ENCODE data around the gene CFAP46. TPM values are rescaled to one million over a fixed set of nuclear protein-coding genes. Genes with fewer than 3 reads are reported as not detected.
A peak's percentile ranks its signal among the peaks of the same experiment; 100 is the strongest.

The CFAP46 gene
- total RNA-seq, 1 donor = under 0.01 TPM

- Histone ChIP-seq H2AFZ (ENCODE audit: low read length) (no peak overlapping the region), H3K9me3 (ENCODE audit: low read depth, low read length) (no peaks in the 10 kb centered on the region), H3K79me2 (ENCODE audit: insufficient read depth, low read length) (no peaks in the 10 kb centered on the region), H3K36me3 (ENCODE audit: insufficient read depth, low read length) (no peaks in the 10 kb centered on the region), H3K4me2 (ENCODE audit: insufficient read depth, low read length) (no peak overlapping the region), H4K20me1 (ENCODE audit: insufficient read depth, low read length) (no peaks in the 10 kb centered on the region), H3K27me3 (ENCODE audit: insufficient read depth, low read length) (no peaks in the 10 kb centered on the region), H3K4me3 (ENCODE audit: insufficient read depth, low read length) (no peak overlapping the region), H3K27ac (ENCODE audit: low read depth, low read length) (no peak overlapping the region), H3K4me1 (ENCODE audit: insufficient read depth, low read length) (no peaks in the 10 kb centered on the region)
- TF ChIP-seq CTCF (IDR thresholded peaks at IDR 0.05; ENCODE audit: extremely low read depth, low read depth, low read length) = no peak
- peak; percentile 93 for DNase-seq (ENCODE audit: insufficient read length, low spot score, missing footprints)
Measured at GRCh38 chr10:132984801-132985545, 42.6 kb upstream of the CFAP46 start.

DNA sequence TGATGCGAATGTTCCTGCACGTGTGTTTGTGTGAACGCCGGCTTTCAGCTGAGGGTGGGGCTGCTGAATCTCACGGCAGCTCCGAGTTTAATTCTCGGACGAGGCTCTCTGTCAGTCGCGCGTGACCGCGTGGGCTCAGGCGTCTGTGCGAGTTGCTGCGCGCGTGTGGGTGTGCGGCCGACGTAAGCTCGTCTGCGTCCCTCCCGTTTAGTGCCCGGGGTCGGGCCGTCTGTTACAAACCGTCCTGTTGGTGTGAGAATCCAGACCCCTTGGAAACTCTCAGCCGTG, 41.6 kb upstream of the CFAP46 start:
- Histone ChIP-seq H3K4me1 (ENCODE audit: insufficient read depth, low read length) (no peaks in the 10 kb centered on the region), H3K4me2 (ENCODE audit: insufficient read depth, low read length) (no peak overlapping the region), H3K27ac (ENCODE audit: low read depth, low read length) (no peak overlapping the region), H4K20me1 (ENCODE audit: insufficient read depth, low read length) (no peaks in the 10 kb centered on the region), H3K79me2 (ENCODE audit: insufficient read depth, low read length) (no peaks in the 10 kb centered on the region), H3K4me3 (ENCODE audit: insufficient read depth, low read length) (no peak overlapping the region), H2AFZ (ENCODE audit: low read length) (no peak overlapping the region), H3K27me3 (ENCODE audit: insufficient read depth, low read length) (peaks cover 6% of the 10 kb centered on the region), H3K9me3 (ENCODE audit: low read depth, low read length) (no peaks in the 10 kb centered on the region), H3K36me3 (ENCODE audit: insufficient read depth, low read length) (no peaks in the 10 kb centered on the region)
- DNase-seq (ENCODE audit: insufficient read length, low spot score, missing footprints) = no peak
- TF ChIP-seq CTCF (IDR thresholded peaks at IDR 0.05; ENCODE audit: extremely low read depth, low read depth, low read length) = no peak

DNA sequence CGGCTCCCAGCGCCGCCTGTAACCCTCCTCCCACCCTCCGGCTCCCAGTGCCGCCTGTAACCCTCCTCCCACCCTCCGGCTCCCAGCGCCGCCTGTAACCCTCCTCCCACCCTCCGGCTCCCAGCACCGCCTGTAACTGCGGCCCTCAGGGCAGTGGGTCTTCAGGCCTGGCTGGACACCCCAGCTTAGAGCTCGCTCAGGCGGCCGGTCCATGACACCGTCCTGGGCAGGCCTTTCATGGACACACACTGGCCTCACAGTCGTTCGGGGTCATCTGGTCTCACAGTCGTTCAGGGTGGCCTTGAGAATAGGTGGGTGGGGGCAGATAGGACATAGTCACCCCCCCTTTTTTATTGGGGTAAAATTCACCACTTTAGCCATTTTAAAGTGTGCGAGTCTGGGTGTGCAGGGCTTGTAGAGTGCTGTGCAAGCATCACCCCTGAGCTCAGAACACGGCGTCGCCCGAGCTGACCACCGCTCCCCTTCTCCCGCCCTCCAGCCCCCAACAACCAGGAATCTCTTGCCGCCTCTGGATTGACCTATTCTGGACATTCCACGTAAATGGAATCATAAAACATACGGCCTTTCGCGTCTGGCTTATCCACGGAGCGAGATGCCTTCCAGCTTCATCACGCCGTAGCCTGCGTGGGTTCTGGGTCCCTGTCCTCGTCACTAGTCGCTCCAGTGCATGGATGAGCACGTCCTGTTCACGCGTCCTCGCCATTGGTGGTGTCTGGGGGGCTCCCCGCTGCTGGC, 41.1 kb upstream of the CFAP46 start:
- TF ChIP-seq CTCF (IDR thresholded peaks at IDR 0.05; ENCODE audit: extremely low read depth, low read depth, low read length) = no peak
- DNase-seq (ENCODE audit: insufficient read length, low spot score, missing footprints) = no peak
- Histone ChIP-seq H3K79me2 (ENCODE audit: insufficient read depth, low read length) (no peaks in the 10 kb centered on the region), H3K4me3 (ENCODE audit: insufficient read depth, low read length) (no peak overlapping the region), H3K36me3 (ENCODE audit: insufficient read depth, low read length) (no peaks in the 10 kb centered on the region), H3K27me3 (ENCODE audit: insufficient read depth, low read length) (peaks cover 6% of the 10 kb centered on the region), H3K4me1 (ENCODE audit: insufficient read depth, low read length) (no peaks in the 10 kb centered on the region), H3K27ac (ENCODE audit: low read depth, low read length) (no peak overlapping the region), H4K20me1 (ENCODE audit: insufficient read depth, low read length) (no peaks in the 10 kb centered on the region), H3K9me3 (ENCODE audit: low read depth, low read length) (no peaks in the 10 kb centered on the region), H2AFZ (ENCODE audit: low read length) (no peak overlapping the region), H3K4me2 (ENCODE audit: insufficient read depth, low read length) (no peak overlapping the region)

DNA sequence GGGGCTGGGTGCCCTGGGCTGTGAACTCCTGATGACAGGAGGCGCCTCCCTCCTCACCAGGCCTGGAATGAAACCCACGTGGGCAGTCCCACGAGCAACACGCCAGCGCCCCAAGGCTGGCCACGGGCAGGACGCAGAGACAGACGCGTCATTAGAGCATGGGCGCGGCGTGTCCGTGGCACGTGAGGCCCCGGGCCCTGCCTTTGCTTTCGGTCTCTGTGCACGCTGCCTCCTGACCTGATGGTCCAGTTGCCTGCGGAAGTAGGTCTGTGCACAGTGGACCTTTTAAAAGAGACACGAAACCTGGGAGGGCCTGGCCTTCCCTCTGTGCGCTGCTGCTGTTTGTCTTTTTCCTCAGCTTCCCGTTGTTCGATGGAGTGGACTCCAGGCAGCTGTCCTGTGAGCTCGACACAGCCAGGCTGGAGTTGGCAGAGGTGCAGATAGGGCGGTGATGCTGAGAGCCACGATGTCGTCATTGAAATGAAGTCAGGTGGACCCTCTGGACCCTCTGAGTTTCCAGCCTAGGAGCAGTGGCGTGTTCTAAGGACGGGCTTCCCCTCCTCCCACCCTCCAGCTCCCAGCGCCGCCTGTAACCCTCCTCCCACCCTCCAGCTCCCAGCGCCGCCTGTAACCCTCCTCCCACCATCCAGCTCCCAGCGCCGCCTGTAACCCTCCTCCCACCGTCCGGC, 40.1 kb upstream of the CFAP46 start:
- no peaks in the 10 kb centered on the region for H3K79me2 ChIP-seq (ENCODE audit: insufficient read depth, low read length)
- peaks cover 6% of the 10 kb centered on the region for H3K27me3 ChIP-seq (ENCODE audit: insufficient read depth, low read length)
- no peak overlapping the region for H3K4me3 ChIP-seq (ENCODE audit: insufficient read depth, low read length)
- no peak overlapping the region for H2AFZ ChIP-seq (ENCODE audit: low read length)
- no peak for DNase-seq (ENCODE audit: insufficient read length, low spot score, missing footprints)
- H3K4me2 ChIP-seq (ENCODE audit: insufficient read depth, low read length) = no peak overlapping the region
- TF ChIP-seq CTCF (IDR thresholded peaks at IDR 0.05; ENCODE audit: extremely low read depth, low read depth, low read length) = no peak
- no peaks in the 10 kb centered on the region for H3K36me3 ChIP-seq (ENCODE audit: insufficient read depth, low read length)
- no peaks in the 10 kb centered on the region for H3K4me1 ChIP-seq (ENCODE audit: insufficient read depth, low read length)
- no peaks in the 10 kb centered on the region for H3K9me3 ChIP-seq (ENCODE audit: low read depth, low read length)
- no peak overlapping the region for H3K27ac ChIP-seq (ENCODE audit: low read depth, low read length)
- H4K20me1 ChIP-seq (ENCODE audit: insufficient read depth, low read length) = no peaks in the 10 kb centered on the region
